Thyroid gland (tissue), 4 donors: Measurements from ENCODE around the gene PARP4.

Source experiments
- POLR2A ChIP-seq, 2 donors: fragments of 450-650 bp; IDR thresholded peaks; one replicate each; pipeline ENCODE4 v1.6.1; 2017; ENCODE audit warnings: antibody characterized with exemption in 2 of 2, mild to moderate bottlenecking in 2 of 2, moderate library complexity in 1 of 2
- TF ChIP-seq, protein P1 (sequence below), 6 experiments: fragments of 200-600 bp in 3 of 6; fragments of 450-650 bp in 3 of 6; sonication (generic) in 3 of 6; IDR thresholded peaks; one replicate each; pipeline ENCODE4 v1.5.1; 2016 to 2019; ENCODE audit warnings: antibody characterized with exemption in 6 of 6, mild to moderate bottlenecking in 2 of 6, inconsistent platforms in 1 of 6, moderate library complexity in 1 of 6

DNA sequence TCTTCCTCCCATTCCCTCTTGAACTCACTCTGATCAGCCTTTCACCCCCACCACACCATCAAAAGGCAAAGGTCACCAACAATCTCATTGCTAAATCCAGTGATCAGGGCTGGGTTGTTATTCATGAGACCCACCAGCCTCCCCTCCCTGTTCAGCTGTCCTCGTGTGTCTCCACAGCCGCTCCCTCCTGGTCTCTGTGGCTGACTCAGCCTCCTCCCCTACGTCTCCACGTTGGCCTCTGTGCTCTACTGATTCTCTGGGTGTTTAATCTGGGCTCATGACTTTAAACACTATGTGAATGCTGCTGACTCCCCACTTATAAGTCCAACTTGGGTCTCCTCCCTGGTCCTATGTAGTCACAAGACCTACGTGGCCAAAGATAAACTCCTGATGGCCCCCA, 38.9 kb downstream of the PARP4 start:
- TF ChIP-seq, protein P1, sequence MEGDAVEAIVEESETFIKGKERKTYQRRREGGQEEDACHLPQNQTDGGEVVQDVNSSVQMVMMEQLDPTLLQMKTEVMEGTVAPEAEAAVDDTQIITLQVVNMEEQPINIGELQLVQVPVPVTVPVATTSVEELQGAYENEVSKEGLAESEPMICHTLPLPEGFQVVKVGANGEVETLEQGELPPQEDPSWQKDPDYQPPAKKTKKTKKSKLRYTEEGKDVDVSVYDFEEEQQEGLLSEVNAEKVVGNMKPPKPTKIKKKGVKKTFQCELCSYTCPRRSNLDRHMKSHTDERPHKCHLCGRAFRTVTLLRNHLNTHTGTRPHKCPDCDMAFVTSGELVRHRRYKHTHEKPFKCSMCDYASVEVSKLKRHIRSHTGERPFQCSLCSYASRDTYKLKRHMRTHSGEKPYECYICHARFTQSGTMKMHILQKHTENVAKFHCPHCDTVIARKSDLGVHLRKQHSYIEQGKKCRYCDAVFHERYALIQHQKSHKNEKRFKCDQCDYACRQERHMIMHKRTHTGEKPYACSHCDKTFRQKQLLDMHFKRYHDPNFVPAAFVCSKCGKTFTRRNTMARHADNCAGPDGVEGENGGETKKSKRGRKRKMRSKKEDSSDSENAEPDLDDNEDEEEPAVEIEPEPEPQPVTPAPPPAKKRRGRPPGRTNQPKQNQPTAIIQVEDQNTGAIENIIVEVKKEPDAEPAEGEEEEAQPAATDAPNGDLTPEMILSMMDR (IDR thresholded peaks at IDR 0.05): no peak
- no peak for TF ChIP-seq POLR2A (IDR thresholded peaks at IDR 0.05)
